HG02981 (cell line): ENCODE results near the gene GPR17.

Source experiments
- ATAC-seq: cut with Tn5 transposase; IDR thresholded peaks from one replicate; pipeline ENCODE4 v1.9.1; 2021; ENCODE audit warnings: mild to moderate bottlenecking, moderate library complexity; ENCODE audit not compliant: unreplicated experiment

GPR17 gene

DNA sequence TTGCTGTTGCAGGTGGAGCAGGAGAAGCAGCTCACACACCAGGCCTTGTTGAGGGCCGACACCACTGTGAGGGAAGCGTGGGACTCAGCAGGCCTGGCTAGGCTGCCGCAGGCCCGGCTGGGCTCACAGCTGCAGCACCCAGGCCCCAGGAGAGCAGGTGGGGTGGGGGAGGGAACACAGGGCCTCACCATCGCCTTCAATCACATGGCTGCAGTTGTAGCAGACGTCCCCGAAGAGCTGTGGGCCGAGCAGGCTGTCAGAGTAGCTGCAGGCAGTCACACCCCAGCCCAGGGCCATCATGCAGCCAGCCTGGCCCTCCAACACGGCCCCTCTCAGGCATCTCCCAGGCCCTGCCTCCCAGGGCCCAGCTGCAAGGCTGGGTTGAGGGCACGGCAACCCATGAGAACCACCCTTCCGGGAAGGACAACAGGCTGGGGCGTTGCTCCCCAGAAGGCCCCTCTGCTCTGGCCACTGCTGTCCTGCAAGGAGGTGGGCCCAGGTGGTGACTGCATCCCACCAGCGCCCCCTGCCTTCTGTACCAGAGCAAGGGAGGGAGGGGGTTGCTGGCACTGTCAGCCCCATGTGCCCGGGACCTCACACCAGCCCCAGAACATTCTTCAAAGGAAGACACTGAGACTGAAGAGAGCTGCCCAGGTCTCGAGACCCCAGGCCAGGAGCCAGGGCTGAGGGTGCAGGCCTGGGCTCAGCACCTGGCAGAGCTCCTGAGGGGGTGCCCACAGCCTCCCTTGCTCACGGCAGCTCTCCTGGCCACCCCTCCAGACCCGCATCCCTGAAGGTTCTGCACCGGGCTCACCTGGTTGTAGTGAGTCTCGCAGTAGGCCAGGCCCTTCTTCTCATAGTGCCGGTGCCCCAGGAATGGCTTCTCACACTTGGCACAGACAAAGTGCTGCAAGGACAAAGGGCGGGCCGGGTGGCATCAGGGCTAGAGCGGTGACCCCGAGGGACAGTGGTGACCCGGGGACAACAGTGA is 5.6 kb upstream of the GPR17 start:
- ATAC-seq: no peak

DNA sequence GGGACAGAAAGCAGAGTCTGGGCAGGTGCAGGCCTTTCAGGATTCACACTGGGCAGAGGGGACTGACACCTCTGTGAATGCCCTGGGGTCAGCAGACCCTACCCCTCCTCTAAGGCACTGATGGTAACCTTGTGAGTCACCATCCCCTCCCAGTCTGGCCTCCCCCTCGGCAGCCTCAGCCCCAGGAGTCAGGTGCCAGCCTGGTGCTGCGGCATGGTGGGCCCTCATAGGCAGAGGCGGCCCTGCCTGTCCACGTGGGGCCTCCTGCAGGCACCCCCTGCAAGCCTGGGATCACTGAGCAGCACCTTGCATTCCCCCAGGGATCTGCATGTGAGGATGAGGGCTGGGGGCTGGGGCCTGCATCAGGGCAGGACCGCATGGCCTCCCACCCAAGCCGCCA is 4.8 kb upstream of the GPR17 start:
- ATAC-seq: no peak

DNA sequence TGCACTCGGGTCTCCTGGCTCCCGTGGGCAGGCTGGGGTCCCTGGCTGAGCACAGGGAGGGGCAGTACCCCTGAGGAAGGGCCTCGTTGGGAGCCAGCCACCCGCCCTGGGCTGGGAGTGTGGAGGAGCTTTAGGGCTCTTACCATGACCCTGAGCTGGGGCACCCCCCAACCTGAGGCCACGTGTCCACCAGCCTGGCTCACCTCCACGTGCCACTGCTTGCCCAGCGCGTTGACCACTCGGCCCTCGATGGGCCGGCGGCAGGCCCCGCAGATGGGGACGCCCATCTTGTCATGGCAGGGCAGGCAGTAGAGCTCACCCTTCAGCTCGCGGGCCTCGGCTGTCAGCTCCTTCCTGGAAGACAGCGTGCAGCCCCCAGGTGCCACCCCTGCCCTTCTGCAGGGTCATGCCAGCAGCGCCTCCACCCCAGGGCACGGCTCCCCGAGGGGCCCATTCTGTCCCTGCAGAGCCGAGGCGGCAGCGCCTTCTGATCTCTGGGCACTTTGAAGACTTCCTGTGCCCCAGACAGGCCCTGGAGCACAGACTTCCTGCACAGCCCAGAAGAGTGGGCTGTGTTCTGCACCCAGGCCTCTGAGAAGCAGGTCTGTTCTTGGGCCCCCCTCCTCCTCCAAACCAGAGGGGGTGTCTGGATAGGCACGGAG is 4.0 kb upstream of the GPR17 start:
- ATAC-seq: no peak

DNA sequence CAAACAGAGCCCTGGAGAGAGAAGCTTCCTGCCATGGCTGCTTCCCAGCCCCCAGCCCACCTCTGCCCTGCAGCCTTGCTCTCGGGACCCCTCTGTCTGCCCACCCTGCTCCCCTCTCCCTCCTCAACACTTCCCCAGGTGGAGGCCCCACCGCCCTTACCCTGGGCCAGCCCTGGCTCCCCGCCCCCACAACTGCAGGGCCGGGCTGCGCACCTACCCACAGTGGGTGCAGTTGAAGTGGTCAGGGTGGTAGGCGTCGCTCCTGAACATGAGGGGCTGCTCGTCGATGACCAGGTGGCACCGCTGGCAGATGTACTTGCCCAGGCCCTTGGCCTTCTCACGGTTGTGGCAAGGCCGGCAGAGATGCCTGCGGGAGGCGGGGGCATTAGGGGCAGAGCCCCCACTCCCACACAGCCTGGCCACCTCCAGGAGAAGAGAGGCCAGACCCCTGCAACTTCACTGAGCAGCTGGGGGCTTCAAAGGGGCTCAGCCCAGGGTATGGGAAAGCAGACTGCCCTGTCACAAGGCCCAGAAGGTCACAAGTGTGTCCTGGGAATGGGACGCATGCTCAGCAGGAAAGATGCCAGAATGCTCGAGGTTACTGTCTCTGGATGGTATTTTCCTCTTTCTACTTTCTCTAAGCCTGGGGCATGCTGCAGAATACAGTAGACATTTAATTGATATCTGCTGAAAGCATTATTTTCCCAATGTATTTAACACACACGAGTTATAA is 3.1 kb upstream of the GPR17 start:
- no peak for ATAC-seq

DNA sequence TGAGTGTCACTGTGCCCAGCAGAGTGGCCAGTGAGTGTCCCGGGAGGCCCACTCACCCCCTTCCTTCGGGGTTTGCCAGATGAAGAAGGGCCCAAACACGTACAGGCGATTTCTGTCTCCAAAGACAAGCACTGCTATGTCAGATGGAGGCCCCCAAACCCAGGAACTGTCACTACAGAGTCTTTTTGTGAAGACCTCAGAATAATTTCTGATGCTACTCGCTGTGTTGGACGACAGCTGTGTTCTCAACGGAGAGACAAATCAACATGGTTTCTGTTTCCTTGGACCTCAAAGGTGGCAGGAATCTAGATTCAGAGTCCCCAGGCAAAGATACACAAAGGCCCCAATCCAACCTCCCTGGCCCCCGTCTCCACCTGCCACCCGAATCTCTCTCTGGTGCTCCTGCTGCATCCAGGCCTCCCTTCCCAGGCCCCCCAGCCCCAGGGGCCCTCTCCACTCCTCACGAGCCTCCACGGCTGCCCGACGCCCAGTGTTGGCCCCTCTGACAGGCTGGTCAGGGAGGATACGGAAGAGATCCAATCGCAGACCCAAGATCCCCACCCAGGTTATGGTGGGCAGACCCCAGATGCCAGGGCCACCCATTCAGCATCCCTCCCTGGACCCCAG is 2.4 kb upstream of the GPR17 start:
- no peak for ATAC-seq

DNA sequence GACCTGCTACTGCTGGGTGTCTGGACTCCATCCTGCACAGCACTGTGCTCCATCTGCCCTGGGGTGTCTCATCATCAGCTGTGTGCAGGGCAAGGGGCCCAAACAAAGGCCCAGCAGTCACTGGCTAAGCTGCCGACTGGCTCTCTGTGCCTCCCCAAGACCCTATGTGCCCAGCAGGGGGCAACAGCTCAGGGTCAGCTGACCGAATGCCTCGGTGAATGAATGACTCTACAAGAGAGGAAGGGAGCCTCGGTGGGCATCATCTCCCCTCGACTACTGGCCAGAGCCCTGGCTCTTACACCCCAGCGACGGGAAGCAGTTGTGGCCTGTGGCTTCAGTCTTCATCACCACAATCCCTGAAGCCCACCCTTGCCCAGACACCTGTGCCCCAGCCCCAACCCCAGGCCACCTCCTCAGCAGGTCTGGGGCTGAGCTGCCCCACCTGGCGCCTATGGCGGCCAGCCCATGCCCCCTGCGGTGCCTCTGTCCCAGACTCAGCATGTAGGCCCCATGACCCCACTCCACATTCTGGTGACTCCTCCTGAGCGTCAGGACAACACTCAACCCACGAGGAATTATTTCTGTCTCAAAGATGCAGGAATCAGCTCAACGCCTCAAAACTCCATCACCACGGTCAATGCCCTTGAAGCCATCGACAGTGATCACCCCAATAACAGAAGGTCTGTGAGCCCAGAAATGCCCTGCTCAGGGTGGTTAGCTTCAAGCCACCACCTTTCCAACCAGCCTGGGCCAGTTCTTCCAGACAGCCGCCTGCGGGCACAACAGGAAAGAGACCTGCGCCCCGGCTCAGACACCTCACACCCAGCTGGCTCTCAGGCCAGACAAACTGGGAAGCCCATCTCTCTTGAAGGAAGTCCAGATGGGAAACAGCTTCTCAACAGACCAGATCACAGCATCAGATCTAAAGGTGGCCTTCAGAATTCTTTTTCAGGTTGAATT is 1.6 kb upstream of the GPR17 start:
- no peak for ATAC-seq

DNA sequence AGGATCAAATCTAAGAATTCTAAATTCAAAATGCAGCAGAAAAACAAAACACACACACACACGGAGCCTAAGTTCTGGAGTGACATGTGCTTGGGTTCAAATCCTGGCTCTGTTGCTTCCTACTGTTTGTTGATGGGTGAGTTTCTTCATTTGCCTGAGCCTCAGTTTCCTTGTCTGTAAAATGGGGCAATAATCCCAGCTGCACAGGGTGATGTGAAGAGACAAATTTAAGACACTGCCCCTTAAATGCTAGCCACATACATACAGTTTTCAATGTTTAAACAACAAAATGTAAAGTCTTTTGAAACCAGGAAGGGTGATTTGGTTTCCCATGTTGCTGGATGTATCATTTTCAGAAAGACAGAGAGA is 943 bp upstream of the GPR17 start:
- no peak for ATAC-seq

DNA sequence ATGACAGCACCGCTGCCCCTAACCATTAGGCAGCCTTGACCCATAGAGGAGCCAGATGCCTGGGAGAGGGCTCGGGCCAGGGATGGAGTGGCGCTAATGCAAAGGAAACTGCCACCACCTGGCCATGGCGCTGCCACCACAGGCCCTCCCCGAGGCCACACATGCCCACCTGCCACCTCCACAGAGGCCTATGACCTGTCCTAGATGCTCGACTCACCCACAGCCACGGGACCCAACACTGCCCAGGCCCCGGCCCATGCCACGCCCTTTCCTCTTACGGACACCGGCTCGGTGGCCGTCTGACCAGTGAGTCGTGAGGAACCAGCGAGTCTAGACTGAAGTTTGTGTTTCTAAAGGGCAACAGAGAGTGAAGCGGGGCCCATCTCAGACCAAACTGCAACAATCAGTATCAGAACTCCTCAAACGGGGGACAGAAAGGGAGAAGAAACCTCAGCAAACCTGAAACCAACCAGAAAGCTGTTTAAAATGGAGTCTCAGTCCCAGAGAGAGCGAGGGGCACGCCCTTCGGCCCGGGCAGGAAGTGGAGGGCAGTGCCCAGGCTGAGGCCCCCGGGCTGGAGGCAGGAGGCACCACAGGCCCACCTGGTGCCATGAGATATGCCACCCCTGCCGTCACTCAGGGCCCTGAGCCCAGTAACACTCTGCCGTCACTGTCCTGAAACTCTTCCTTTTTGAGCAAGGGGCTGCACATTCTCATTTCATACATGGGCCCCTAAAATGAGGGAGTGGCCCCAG is 711 bp downstream of the GPR17 start:
- no peak for ATAC-seq

DNA sequence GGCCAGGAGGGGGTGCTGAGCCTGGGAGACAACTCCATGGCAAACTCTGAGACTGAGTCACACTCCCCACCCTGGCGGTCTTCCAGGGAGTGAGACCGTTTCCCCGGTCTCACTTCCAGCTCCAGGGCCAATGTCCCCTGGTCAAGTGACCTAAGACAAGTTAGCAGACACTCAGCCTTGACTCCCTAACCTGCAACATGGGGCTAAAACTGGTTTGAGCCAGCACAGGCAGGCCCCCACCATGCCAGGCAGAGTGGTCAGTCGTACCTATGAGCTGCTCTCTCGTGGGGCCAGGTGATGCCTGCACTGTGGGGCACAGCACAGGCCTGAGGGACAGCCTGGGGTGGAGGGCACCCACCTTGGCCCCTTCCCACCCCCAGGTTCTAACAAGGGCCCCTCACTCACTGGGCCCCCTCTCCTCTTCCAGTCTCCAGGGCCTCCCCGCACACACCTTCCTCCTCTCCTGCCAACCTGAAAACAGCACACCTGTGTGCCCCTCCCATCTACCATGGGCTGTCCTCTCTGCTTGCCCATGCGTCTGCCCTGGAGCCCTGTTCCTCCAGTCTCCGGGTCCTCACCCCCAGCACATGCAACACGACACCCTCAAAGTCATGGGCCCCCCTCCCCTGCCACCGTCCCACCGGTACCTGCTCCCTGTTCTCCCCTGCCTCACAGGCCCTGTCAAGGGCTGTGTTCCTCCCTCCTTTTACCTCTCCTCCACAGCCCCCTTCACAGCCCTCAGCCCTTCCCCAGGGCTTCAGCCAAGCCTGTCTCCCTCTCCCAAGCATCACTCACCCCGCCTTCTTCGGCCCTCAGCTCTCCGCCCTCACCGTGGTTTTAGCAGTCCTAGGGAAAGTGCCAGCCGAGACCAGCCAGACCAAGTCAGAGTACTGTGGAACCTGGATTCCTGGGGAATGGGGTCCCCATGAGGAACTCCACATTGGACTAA is 1.6 kb downstream of the GPR17 start:
- ATAC-seq: no peak

DNA sequence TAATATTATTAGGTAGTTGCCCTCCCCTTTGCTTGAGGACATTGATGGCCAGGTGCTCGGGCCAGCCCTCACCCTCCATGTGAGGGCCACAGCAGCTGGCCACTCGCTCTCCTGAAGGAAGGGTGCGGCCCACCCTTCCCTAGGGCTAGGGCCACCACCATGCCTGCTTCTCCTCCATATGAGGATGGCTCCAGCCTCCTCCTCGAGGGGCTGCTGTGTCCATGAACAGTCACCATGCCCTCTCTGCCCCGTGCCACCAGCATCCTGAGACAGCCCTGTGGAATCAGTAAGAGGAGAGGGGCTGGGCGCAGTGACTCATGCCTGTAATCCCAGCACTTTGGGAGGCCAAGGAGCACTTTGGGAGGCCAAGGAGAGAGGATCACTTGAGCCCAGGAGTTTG is 2.4 kb downstream of the GPR17 start:
- no peak for ATAC-seq

DNA sequence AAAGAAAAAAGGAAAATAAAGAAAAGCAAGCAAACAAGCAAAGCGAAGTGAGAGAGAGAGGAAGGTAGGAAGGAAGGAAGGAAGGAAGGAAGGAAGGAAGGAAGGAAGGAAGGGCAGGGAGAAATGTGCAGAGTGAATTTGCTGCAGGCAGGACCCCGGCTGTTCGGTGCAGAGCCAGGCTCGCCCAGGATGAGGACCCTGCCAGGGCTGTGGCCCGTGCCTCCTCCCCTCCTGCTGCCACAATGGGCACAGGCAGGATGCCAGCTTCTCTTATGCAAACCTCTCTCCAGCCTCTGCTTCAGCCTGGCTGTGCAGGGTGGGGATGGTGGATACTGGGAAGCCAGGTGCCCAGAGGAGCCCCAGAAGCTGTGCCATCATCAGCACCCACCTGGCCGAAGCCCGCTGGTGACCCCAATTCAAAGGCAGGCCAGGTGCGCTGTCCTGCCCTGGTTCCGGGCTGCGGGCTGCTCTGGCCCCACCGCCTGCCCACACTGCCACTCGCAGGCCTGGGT is 3.2 kb downstream of the GPR17 start:
- ATAC-seq: no peak

DNA sequence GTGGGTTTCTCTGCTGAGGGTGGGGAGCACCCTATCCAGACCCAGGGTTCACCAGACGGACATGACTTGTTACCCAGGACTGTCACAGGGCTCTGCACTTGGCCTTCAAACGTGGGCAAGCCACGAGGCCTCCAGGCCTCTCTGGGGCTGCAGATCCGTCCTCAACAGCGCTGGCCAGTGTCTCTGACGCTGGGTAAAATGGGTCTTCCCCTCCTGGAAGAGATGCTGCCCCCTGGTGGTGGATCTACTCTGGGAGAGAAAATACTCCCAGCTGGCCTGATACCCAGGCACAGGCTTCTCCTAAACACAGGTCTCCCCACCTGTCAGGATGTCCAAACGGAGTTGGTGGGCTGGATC is 3.7 kb downstream of the GPR17 start:
- ATAC-seq: peak; percentile 50

DNA sequence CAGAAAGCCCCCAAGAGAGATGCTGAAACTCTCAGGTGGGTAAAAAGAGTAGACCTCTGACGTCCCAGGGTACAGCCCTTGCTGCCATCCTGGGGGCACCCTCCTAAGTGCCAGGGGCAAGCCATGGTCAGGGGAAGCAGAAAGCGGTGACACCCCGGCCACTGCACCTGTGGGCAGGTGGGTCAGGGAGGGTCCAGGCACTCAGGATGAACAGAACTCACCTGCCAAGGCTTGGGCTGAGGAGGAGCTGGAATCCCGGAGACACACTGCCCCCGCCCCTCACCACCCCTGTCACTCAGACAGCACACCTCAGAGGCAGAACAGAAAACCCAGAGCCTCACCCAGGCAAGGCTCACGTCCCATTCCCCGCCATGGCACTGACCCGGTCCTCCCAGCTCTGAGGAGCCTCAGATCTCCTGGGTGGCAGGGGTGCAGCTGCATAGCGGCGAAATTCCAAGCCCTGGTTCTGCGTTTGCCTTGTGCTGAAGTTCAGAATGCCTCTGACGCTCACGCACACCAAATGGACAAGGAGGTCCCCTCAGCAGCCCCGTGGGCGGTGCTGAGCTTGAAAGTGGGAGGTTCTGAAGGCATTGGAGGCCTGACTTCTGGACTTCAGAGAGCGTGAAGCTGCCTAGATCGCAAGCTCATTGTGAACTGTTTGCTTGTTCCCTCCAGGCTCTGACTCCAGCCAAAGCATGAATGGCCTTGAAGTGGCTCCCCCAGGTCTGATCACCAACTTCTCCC is 4.3 kb downstream of the GPR17 start:
- ATAC-seq: peak; percentile 11

DNA sequence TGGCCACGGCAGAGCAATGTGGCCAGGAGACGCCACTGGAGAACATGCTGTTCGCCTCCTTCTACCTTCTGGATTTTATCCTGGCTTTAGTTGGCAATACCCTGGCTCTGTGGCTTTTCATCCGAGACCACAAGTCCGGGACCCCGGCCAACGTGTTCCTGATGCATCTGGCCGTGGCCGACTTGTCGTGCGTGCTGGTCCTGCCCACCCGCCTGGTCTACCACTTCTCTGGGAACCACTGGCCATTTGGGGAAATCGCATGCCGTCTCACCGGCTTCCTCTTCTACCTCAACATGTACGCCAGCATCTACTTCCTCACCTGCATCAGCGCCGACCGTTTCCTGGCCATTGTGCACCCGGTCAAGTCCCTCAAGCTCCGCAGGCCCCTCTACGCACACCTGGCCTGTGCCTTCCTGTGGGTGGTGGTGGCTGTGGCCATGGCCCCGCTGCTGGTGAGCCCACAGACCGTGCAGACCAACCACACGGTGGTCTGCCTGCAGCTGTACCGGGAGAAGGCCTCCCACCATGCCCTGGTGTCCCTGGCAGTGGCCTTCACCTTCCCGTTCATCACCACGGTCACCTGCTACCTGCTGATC is 4.9 kb downstream of the GPR17 start:
- ATAC-seq: no peak

DNA sequence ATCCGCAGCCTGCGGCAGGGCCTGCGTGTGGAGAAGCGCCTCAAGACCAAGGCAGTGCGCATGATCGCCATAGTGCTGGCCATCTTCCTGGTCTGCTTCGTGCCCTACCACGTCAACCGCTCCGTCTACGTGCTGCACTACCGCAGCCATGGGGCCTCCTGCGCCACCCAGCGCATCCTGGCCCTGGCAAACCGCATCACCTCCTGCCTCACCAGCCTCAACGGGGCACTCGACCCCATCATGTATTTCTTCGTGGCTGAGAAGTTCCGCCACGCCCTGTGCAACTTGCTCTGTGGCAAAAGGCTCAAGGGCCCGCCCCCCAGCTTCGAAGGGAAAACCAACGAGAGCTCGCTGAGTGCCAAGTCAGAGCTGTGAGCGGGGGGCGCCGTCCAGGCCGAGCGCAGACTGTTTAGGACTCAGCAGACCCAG is 5.4 kb downstream of the GPR17 start:
- no peak for ATAC-seq

DNA sequence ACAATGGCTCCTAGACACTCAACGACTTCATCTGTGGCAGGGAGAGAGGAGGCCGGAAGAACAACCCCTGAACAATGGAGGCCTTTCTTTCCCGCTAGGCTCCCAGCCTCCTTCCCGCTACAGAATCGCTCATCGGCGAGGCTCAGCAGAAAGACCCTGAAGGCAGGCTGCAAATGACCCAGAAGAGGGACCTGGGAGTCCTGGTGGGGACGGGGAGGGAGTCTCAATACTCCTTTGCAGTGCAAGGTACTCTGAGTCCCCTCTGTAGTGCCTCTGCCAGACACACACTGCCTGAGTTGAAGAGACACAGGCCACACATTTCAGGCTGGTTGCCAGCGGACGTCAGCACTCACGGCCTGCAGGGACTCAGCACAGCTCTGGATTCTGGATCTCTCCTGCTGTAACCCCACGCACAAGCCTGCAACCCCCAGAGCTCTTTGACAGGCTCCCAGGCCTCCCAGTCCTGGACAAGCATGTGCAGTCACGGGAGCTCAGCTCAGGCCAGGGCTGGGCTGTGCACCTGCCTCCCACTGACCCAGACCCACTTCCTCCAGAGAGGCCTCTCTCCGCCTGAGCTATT is 6.1 kb downstream of the GPR17 start:
- no peak for ATAC-seq
